Measurements from ENCODE around the gene PCDHGA12. TPM values are rescaled to one million over a fixed set of nuclear protein-coding genes. Genes with fewer than 3 reads are reported as not detected.
A peak's percentile ranks its signal among the peaks of the same experiment; 100 is the strongest.

PCDHGA12 gene
- total RNA-seq, 1 donor from 2014 or later = 1.5 TPM

GRCh38 chr5:141441571-141442170 is 11.4 kb downstream of the PCDHGA12 start:
- no peak for ATAC-seq

DNA sequence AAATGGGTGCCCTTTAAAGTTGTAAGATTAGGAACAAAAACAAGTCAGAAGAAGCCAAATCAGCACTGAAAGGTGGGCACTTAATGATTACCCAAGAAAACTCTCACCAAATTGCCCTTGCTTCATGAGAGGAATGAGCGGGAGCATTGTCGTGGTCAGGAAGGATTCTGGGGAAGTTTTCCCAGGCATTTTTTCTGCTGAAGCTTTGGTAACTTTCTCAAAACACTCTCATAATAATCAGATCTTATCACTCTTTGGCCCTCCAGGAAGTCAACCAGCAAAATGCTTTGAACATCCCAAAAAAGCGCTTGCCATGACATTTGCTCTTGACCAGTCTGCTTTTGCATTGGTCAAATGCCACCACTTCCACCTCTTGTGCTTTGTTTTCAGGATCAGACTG is 35.0 kb downstream of the PCDHGA12 start:
- no peak for ATAC-seq

DNA sequence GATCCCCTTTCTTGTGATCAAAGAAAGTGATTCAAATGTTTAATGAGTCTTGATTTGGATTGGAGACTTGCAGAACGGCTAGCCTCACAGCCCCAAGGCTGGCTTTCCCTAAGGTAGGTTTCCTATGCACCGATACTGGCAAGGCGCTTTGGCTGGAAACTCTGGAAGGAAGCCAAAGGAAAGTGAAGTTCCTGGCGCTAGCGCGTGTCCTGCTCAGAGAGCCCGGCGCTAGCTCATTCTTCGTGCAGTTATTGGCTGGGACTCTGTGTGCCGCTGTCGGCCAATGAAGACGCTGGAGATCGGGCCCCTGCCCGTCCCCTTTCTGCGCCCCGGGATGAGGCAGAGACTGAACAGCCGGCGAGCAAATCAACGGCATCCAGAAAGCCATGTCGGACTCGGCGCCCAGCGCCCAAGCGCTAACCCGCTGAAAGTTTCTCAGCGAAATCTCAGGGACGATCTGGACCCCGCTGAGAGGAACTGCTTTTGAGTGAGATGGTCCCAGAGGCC is 45.4 kb downstream of the PCDHGA12 start, which contains the start of gene PCDHGC3:
TSS of gene PCDHGC3 (plus strand) at position 342 of the 507 bp plus-strand sequence. CDS start at position 493, 151 bp downstream.
- ATAC-seq = peak; percentile 98

DNA sequence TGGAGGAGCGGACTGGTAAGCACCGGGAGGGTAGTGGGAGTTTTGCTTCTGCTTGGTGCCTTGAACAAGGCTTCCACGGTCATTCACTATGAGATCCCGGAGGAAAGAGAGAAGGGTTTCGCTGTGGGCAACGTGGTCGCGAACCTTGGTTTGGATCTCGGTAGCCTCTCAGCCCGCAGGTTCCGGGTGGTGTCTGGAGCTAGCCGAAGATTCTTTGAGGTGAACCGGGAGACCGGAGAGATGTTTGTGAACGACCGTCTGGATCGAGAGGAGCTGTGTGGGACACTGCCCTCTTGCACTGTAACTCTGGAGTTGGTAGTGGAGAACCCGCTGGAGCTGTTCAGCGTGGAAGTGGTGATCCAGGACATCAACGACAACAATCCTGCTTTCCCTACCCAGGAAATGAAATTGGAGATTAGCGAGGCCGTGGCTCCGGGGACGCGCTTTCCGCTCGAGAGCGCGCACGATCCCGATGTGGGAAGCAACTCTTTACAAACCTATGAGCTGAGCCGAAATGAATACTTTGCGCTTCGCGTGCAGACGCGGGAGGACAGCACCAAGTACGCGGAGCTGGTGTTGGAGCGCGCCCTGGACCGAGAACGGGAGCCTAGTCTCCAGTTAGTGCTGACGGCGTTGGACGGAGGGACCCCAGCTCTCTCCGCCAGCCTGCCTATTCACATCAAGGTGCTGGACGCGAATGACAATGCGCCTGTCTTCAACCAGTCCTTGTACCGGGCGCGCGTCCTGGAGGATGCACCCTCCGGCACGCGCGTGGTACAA is 46.0 kb downstream of the PCDHGA12 start:
- peak; percentile 61 for ATAC-seq

- ATAC-seq = no peak
These were observed 46.8 kb downstream of the PCDHGA12 start for GRCh38 chr5:141477044-141477575.

GRCh38 chr5:141477815-141478214 is 47.5 kb downstream of the PCDHGA12 start:
- no peak for ATAC-seq

GRCh38 chr5:141478321-141478945 is 48.1 kb downstream of the PCDHGA12 start:
- peak; percentile 62 for ATAC-seq

DNA sequence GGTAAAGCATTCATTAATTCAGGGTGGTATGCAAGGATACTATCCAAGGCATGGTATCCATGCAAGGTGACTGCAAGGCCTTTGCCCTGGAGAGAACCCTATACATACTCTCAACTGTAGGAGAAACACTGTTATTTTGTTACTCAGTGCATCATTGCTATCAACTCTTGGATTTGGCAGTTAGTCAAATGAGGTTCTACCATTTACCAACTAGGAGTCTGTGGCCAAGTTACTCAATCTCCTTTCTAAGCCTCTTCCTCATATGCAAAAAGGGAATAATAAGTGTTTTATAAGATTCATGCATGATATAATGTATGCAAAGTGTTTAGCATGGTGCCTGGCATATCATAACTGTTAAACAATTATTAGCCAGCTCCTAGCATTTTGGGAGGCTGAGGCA is 49.5 kb downstream of the PCDHGA12 start:
- no peak for ATAC-seq

Other genes starting within 250 kb of the PCDHGA12 start
- gene PCDHB16, start 248.1 kb upstream of the PCDHGA12 start, total RNA-seq = 0.48 TPM
- 0.48 TPM for gene PCDHB9, start 243.3 kb upstream of the PCDHGA12 start, total RNA-seq
- gene PCDHB10, start 238.2 kb upstream of the PCDHGA12 start, total RNA-seq = 0.80 TPM
- gene PCDHB11, start 230.9 kb upstream of the PCDHGA12 start, total RNA-seq = 0.44 TPM
- gene PCDHB12, start 221.8 kb upstream of the PCDHGA12 start, total RNA-seq = 0.72 TPM
- gene PCDHB13, start 216.6 kb upstream of the PCDHGA12 start, total RNA-seq = 3.4 TPM
- gene PCDHB14, start 207.2 kb upstream of the PCDHGA12 start, total RNA-seq = 2.0 TPM
- gene PCDHB15, start 185.1 kb upstream of the PCDHGA12 start, total RNA-seq = 0.44 TPM
- gene SLC25A2, start 126.5 kb upstream of the PCDHGA12 start, total RNA-seq = 0.24 TPM
- gene TAF7, start 109.7 kb upstream of the PCDHGA12 start, total RNA-seq = 35.1 TPM
- 0.40 TPM for gene PCDHGA1, start 100.0 kb upstream of the PCDHGA12 start, total RNA-seq
- 0.68 TPM for gene PCDHGA2, start 91.7 kb upstream of the PCDHGA12 start, total RNA-seq
- 0.76 TPM for gene PCDHGA3, start 86.7 kb upstream of the PCDHGA12 start, total RNA-seq
- gene PCDHGB1, start 80.4 kb upstream of the PCDHGA12 start, total RNA-seq = 0.92 TPM
- gene PCDHGA4, start 75.5 kb upstream of the PCDHGA12 start, total RNA-seq = 0.48 TPM
- gene PCDHGB2, start 70.5 kb upstream of the PCDHGA12 start, total RNA-seq = 1.2 TPM
- 0.72 TPM for gene PCDHGA5, start 66.3 kb upstream of the PCDHGA12 start, total RNA-seq
- gene PCDHGB3, start 60.3 kb upstream of the PCDHGA12 start, total RNA-seq = 0.76 TPM
- gene PCDHGA6, start 56.6 kb upstream of the PCDHGA12 start, total RNA-seq = 1.2 TPM
- gene PCDHGA7, start 47.8 kb upstream of the PCDHGA12 start, total RNA-seq = 1.6 TPM
- gene PCDHGB4, start 42.8 kb upstream of the PCDHGA12 start, total RNA-seq = 2.8 TPM
- gene PCDHGA8, start 37.9 kb upstream of the PCDHGA12 start, total RNA-seq = 0.64 TPM
- gene PCDHGB5, start 32.6 kb upstream of the PCDHGA12 start, total RNA-seq = 5.8 TPM
- gene PCDHGA9, start 27.7 kb upstream of the PCDHGA12 start, total RNA-seq = 3.1 TPM
- 3.0 TPM for gene PCDHGB6, start 22.5 kb upstream of the PCDHGA12 start, total RNA-seq
- 5.3 TPM for gene PCDHGA10, start 17.5 kb upstream of the PCDHGA12 start, total RNA-seq
- 3.3 TPM for gene PCDHGB7, start 12.8 kb upstream of the PCDHGA12 start, total RNA-seq
- gene PCDHGA11, start 9.5 kb upstream of the PCDHGA12 start, total RNA-seq = 1.9 TPM
- gene PCDHGC3, start 45.5 kb downstream of the PCDHGA12 start, total RNA-seq = 38.8 TPM
- 1.1 TPM for gene PCDHGC4, start 54.5 kb downstream of the PCDHGA12 start, total RNA-seq
- 1.0 TPM for gene PCDHGC5, start 58.6 kb downstream of the PCDHGA12 start, total RNA-seq
- 108 TPM for gene DIAPH1, start 188.5 kb downstream of the PCDHGA12 start, total RNA-seq
- 48.2 TPM for gene HDAC3, start 206.3 kb downstream of the PCDHGA12 start, total RNA-seq
- gene RELL2, start 206.5 kb downstream of the PCDHGA12 start, total RNA-seq = 4.5 TPM
- 5.8 TPM for gene FCHSD1, start 220.9 kb downstream of the PCDHGA12 start, total RNA-seq

Data from esophagus mucosa (tissue), 1 donor.